Adrenal gland (tissue), 5 donors: ENCODE data around the gene C1R.

ENCODE experiments used
- CTCF ChIP-seq, 6 experiments: fragments of 450-650 bp in 4 of 6; fragments of 200-600 bp in 2 of 6; sonication (generic) in 1 of 6; IDR thresholded peaks; 1 replicate in 5 of 6; 2 replicates in 1 of 6; pipeline versions ENCODE4 v1.5.1 to v1.8.0; 2016 to 2021; ENCODE audit warnings: antibody characterized with exemption in 6 of 6, mild to moderate bottlenecking in 2 of 6, moderate library complexity in 1 of 6
- POLR2A ChIP-seq, 2 donors: fragments of 450-650 bp; IDR thresholded peaks; one replicate each; pipeline ENCODE4 v1.6.1; 2017; ENCODE audit warnings: antibody characterized with exemption in 2 of 2, mild to moderate bottlenecking in 2 of 2, moderate library complexity in 1 of 2
- donor health status: DM: no; HTN: no; CAD: no.

GRCh38 chr12:7076493-7076892 is 15.8 kb downstream of the C1R start:
- no peak for TF ChIP-seq CTCF (IDR thresholded peaks at IDR 0.05)
- no peak for TF ChIP-seq POLR2A (IDR thresholded peaks at IDR 0.05)
